Occipital lobe (tissue), 2 donors: Measurements from ENCODE around the gene IRX2. TPM values are rescaled to one million over a fixed set of nuclear protein-coding genes. Genes with fewer than 3 reads are reported as not detected.

Experiments used
- DNase-seq: peaks from one replicate; lab custom pipeline; 2025; lab: John Stamatoyannopoulos, UW
- total RNA-seq: library from RNA; depleted of rRNA; stranded (reverse); fragments of >200 nt; gene quantifications from one replicate; pipeline ENCODE4 v1.2.3, GENCODE V29; 2014

The IRX2 gene
- not detected for total RNA-seq

DNA sequence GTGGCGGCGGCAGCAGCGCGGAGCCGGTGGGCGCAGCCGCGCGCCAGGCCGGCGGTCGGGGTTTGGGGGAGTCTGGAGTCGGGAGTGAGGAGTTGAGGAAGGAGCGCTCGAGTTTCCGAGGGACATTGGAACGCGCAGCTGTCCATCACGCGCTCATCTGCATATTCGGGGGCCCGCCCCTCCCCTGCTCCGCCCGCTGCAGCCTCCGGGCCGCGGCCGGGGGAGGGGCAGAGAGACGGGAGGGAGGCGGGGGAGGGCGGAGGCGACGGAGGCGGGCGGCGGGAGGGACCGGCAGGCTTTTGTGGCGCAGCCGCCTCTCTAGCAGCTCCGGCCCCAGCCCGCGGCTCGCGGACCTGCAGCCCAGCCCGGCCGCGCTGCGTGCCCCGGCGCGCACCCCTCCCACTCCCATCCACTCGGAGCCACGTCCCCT is at the start of gene IRX2:
Gene IRX2, minus strand, starts transcription at position 86 of the 430 bp plus-strand sequence. CDS start 264 bp downstream, outside the sequence.
- DNase-seq, result no peak

DNA sequence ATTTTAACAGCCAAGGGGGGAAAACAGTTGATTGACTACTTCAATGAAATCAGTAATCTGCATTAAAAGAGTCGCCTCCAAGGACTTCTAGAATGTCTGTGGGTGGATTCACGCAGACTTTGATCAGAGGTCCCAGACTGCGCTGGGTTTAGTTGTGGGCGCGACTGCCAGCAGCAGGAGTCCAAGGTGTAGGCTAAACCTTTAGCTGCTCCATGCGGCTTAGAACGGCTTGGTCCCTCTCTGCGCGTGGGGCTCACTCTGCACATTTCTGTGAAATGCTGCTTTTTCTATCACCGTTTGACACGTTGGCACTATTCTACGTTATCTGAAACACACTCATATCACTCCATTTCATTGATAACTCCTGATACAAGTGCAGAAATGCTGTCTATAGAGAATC is 48.6 kb upstream of the IRX2 start:
- no peak for DNase-seq

DNA sequence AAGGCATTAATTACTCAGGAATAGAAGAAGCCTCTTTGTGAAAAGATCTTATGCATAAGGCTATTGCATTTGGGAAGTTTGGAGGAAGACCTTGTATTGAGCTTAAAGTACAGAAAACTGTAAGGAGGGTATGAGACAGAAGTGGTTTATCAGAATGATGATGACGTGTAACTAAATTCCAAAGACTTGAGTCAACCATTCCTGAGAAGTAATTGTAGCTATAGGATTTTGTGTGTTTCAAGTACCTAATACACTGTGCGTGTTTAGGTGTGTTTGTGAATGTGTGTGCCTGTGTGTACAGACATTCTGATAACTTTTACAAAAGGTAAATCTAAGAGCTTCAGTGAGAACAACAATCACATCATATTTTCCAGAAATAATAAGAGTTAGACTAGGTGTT is 46.5 kb upstream of the IRX2 start:
- no peak for DNase-seq

- DNase-seq, result no peak
Measured at GRCh38 chr5:2797160-2797559, 45.7 kb upstream of the IRX2 start.

DNA sequence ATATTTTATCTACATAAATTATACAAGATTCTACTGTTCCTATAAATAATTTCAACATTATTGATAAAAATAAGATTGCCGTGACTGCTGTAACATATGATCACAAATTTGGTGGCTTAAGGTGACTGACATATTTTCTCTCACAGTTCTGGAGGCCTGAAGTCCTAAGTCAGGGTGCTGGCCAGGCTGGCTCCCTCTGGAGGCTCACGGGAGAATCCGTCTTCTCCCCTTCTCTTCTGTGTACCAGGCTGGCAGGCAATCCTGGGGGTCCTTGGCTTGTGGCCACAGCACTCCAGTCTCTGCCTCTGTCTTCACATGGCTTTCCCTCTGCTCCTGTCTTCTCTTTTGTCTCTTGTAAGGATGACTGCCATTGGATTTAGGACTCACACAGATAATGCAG is 31.7 kb upstream of the IRX2 start:
- no peak for DNase-seq

DNA sequence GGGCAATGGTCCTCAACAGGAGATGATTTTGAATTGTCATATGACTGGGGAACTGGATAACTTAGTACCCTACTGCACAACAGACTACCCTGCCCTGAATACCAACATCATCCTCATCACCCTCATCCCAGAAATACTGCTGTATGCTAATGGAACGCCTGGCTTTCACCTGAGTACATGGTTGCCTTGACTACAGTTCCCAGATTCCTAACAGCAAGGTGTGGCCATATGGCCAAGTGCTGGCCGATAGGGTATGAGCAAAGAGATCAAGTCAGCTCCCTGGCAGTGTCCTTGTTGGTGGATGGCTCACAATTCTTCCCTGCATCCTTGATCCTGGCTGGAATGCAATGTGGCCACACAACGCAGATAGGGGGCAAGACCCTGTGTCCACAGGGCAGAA is 31.2 kb upstream of the IRX2 start:
- DNase-seq, result no peak

- DNase-seq, result no peak
Measured at GRCh38 chr5:2780421-2781171, 29.1 kb upstream of the IRX2 start.

- no peak for DNase-seq
Measured at GRCh38 chr5:2779459-2779858, 28.0 kb upstream of the IRX2 start.

DNA sequence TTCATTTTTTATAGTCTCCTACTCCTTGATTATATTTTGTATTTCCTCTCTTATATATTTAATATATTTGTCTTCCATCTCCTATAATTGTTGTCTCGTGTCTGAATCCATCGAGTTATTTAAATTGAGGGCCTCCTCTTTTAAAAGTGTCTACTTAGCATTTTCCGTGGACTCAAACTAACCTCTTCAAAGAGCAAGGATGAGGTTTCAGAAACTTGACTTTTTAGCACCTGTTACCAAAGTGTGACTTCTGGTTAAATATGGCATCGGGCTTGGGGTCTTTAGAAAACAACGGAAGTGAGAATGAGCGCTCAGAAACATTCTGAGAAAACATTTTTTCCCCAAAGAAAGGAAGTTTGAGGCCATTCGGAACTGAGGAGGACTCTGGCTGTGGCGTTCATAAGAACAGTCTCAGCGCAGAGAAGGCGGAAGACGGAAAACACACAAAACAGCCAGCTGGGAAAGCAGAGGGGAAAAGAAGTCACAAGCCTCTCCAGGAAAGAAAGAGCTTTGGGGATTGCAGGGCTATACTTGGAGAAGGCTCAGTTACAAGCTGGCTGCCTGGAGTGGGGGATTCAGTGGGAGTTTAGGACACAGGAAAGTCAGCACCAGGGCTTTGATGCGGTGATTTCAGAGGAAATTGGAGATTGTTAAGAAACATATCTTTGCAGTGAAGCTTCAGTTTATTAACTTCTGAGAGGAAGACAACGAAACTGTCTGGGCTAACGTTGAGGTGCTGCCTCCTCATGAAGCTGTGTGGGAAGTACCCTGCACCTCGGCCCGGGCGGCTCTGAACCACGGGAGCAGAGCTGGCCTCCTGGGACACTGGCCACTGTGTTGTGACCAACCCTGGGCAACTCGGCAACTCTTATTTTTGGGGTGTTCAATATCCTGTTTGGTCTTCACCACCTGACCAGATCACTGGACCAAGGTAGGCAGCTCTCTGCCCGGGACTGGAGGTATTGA is 25.1 kb upstream of the IRX2 start:
- DNase-seq, result no peak

DNA sequence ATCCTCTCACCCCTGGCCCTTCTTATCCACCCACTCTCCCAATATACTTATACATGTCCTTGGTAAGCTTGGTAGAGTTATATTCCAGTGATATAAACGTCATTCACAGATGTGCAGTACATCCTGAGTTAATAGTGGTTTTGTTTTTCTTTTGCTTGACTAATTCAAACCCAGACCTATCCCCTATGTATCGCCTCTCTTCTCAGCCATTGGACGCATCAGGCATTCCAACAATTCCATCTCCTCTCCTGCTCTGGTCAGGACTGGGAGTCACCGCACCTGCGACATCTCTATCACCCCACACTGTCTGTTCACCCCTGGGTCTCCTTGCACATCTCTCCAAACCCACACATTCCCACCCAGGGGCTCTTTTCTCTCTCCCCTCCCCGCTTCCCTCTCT is 21.9 kb upstream of the IRX2 start:
- DNase-seq, result no peak

GRCh38 chr5:2767089-2767488 is 15.6 kb upstream of the IRX2 start:
- no peak for DNase-seq

GRCh38 chr5:2764581-2764980 is 13.1 kb upstream of the IRX2 start:
- DNase-seq, result no peak

DNA sequence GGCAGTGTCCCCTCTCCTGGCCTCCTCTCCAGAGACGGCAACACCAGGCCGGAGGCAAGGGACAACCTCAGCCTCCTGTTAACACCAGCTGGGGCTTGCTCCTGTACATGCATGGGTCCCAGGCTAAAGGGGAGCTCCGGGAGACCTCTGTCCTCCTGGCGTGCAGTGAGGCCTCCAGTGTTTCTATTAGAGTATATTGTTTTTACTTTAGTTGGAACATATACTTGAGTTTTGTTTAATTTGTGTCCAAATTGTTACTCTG is 12.0 kb upstream of the IRX2 start:
- DNase-seq, result no peak

DNA sequence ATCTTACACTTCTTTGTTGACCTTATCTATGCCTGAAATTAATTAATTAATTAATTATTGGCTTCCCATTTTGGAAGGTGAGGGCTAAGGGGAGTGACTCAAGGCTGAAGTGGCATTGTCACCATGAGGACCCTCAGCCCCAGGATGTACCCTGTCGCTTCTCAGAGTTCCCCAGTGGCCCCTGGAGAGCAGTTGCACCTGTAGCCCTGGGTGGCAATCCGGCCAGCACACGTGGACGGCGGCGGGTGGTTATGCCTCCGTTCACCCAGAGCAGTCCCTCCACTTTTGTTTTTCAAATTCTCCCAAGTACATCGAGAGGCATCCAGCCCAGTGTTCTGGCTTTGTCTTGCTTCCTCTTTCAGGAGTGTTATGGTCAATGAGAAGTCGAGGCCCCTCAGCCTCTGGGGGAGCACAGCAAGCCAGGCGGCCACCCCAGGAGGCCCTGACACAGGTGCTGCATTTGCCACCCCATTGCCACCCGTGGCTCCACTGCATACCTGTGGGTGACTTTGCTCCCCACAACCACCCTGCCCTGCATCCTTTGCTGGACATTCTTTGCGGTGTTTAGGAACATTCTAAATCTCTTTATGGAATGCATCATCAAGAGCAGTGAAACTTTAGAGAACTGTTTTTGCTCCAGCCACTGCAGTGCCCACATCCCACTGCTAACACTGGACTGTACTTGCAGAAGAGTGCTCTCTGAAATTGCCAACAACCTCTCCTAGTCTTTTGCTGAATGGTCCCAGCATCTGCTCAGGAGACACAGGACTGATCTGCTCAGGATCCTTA is 11.5 kb upstream of the IRX2 start:
- DNase-seq, result no peak

GRCh38 chr5:2761921-2762488 is 10.5 kb upstream of the IRX2 start:
- DNase-seq, result no peak

DNA sequence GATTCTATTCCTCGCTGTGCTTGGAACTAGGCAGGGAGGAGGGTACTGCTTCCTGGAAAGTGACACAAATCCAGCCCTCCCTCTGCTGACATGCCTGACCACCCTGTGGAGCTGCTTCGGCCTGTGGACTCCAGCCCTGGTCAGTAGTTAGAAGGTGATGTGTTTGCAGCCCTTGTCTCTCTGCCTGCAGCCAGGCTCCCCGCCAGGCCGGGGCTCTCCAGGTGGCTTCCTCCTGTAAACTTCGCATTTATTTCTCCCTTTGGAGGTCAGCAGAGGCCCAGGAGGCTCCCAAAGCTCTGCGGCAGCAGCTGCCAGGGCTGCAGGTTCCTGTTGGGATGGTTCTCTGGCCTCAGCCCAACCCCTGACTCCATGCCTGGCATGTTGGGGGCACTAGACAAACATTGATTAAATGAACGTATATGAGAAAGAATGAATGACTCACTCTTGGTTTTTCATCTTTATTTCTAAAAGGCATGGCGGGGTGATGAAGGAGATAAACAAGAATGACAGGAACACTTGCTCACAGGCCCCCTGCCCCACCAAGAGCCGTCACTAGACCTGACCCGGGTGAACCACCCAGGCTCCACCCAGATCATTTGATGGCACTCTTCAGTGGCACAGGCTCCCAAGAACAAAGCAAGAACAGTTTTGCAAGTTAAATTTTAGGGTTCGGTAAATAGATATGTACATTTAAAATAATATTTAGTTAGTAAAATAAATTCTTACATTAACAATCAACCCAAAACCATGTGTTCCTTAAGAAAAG is 8.4 kb upstream of the IRX2 start:
- DNase-seq, result no peak

DNA sequence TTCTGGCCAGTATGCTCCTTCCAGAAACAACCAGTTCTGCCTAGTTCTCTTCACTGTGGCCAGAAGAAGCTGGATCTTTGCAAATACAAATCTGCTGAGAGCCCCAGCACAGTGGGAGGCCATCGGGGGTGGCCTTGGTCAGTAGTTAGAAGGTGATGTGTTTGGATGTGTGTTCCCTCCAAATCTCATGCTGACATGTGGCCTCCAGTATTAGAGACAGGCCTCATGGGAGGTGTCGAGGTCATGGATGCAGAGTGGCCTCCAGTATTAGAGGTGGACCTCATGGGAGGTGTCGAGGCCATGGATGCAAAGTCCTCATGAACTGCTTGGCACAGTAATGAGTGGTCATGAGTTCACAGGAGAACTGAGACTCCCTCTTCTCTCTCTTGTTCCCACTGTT is 7.6 kb upstream of the IRX2 start:
- DNase-seq, result no peak

- DNase-seq, result no peak
Measured at GRCh38 chr5:2758632-2759031, 7.2 kb upstream of the IRX2 start.

DNA sequence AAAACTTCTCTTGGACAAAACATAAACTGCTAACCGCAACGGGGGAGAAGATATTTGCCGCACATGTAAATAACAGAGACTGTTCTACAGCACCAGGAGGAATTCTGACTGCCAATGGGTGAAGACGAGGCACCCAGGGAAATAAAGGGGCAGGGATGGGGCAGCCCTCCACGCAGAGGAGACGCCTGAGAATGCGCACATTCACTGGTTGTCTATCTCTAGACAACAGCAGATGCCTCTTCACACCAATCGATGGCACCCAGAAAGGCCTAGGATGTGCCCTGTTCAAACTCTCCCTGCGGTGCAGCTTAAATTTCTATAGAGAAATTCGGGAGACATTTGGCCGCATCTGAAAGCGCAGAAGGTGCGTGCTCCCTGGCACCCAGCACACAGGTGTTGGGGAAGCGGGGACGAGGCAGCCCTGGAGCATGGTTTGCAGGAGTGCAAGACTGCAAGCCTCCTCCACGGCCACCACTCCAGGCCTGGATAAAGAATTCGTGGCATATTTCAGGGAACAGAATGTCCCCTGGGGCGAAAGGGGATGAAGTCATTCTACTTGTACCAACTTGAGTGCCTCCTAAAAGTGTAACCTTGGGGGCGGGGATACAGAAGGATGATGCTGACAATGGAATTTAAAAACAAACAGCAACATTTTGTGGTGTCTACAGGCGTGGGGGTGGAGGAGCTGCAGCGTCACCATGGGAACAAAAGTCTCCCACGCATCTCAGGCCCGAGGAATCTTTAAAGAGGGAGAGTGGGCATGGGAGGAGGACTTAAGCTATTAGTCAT is 6.3 kb upstream of the IRX2 start:
- DNase-seq, result no peak
